Ovary (tissue), 9 donors: Measurements from ENCODE around the gene KSR1. TPM values are rescaled to one million over a fixed set of nuclear protein-coding genes. Genes with fewer than 3 reads are reported as not detected.

Source experiments
- DNase-seq, 5 donors: peaks; one replicate each; pipeline ENCODE4 v3.0.0-alpha.2; 2019 to 2020
- H3K27ac ChIP-seq, 2 donors: fragments of 200-600 bp; one replicate each; pipeline versions ENCODE4 v1.5.1 to v1.8.0; 2019 to 2022
- H3K27me3 ChIP-seq: fragments of 200-600 bp; one replicate; pipeline ENCODE4 v1.8.0; 2022
- H3K36me3 ChIP-seq: fragments of 200-600 bp; sonication (generic); one replicate; pipeline ENCODE4 v1.5.1; 2019
- H3K4me1 ChIP-seq: one replicate; pipeline ENCODE4 v1.8.1; 2013; ENCODE audit warnings: mild to moderate bottlenecking, moderate library complexity; ENCODE audit not compliant: insufficient read depth
- H3K4me3 ChIP-seq: fragments of 200-600 bp; sonication (generic); one replicate; pipeline ENCODE4 v1.5.1; 2017
- H3K9me3 ChIP-seq, 2 donors: fragments of 200-600 bp in 1 of 2; sonication (generic) in 1 of 2; one replicate each; pipeline versions ENCODE4 v1.5.1 to v1.8.1; 2013 to 2019; ENCODE audit warnings: mild to moderate bottlenecking in 1 of 2, moderate library complexity in 1 of 2
- CTCF ChIP-seq, 3 donors: fragments of 450-650 bp in 2 of 3; fragments of 200-600 bp in 1 of 3; IDR thresholded peaks; one replicate each; pipeline versions ENCODE4 v1.5.1 to v1.8.0; 2016 to 2022; ENCODE audit warnings: antibody characterized with exemption in 3 of 3, mild to moderate bottlenecking in 1 of 3
- EP300 ChIP-seq: sonication (generic); formaldehyde crosslinking; IDR thresholded peaks from one replicate; pipeline ENCODE4 v1.6.1; 2017; ENCODE audit warnings: antibody characterized with exemption
- POLR2A ChIP-seq: fragments of 450-650 bp; IDR thresholded peaks from one replicate; pipeline ENCODE4 v1.6.1; 2017; ENCODE audit warnings: antibody characterized with exemption, mild to moderate bottlenecking, moderate library complexity
- WGBS, 3 donors: extraction: QIAGEN DNeasy Blood & Tissue Kit in 1 of 3; methylation state at CpG; one replicate each; pipeline versions ENCODE4 v1.1.5 to v1.1.7; 2013 to 2017; 5-methylcytosine and 5-hydroxymethylcytosine counted together
- intact Hi-C, 4 donors: fragments of 100-400 bp; cut with DNase I; formaldehyde crosslinking; loops; one replicate each; pipeline versions ENCODE4 v1.11.0 to v1.15.1; 2022 to 2023
- polyA plus RNA-seq, 2 donors: library from polyadenylated mRNA; stranded (reverse); fragments of 200-250 nt in 1 of 2; fragments of 350-450 nt in 1 of 2; fragmentation: Illumina TruSeq in 1 of 2; extraction: RNeasy Lipid Tissue Mini Kit (QIAGEN cat#74804) in 1 of 2; gene quantifications; one replicate each; pipeline ENCODE4 v1.2.3, GENCODE V29; 2013 to 2014
- total RNA-seq, 7 donors: library from RNA; depleted of rRNA in 2 of 7; stranded (reverse); fragments of >200 nt in 2 of 7; fragmentation: NEBNext Ultra II Directional in 3 of 7; extraction: Animal tissue kit (Norgen Biotek cat#: 25700) in 3 of 7; gene quantifications; one replicate each; pipeline versions ENCODE4 v1.1.0 to v1.2.4, GENCODE V29; 2016 to 2023
- donor health status: DM: no; HTN: no; CAD: no; lungs with moderate emphysema.
- donor health status: DM: no; HTN: no; CAD: no.
- donor health status: Bipolar disorder and iron deficiency.
- donor health status: DM: yes; HTN: yes; CAD: no.
- donor health status: DM: no; HTN: no; CAD: no.
- donor health status: DM: yes; HTN: yes; CAD: no.

The KSR1 gene
- total and polyA plus RNA-seq, 9 donors = 27.7 to 84.8 (median 39.5) TPM

GRCh38 chr17:27473190-27473747 lies 17.0 kb downstream of the KSR1 start:
- H3K9me3 ChIP-seq = no peaks in the 10 kb centered on the region
- TF ChIP-seq POLR2A (no peak), CTCF (IDR thresholded peaks at IDR 0.05) (no peak), EP300 (no peak)
- no peak overlapping the region for H3K27ac ChIP-seq
- WGBS, 3 donors = 93 to 97% (median 97%) methylated on average over 6 of the region's 6 CpGs
- peaks cover 4% of the 10 kb centered on the region for H3K4me1 ChIP-seq
- DNase-seq = no peak
- H3K36me3 ChIP-seq = no peaks in the 10 kb centered on the region
- intact Hi-C loops = no loop called here
- no peaks in the 10 kb centered on the region for H3K27me3 ChIP-seq
- H3K4me3 ChIP-seq = no peak overlapping the region

- TF ChIP-seq POLR2A (no peak), CTCF (IDR thresholded peaks at IDR 0.05) (no peak), EP300 (no peak)
- no peak overlapping the region for H3K27ac ChIP-seq
Observed at GRCh38 chr17:27473748-27474609, 17.7 kb downstream of the KSR1 start.

DNA sequence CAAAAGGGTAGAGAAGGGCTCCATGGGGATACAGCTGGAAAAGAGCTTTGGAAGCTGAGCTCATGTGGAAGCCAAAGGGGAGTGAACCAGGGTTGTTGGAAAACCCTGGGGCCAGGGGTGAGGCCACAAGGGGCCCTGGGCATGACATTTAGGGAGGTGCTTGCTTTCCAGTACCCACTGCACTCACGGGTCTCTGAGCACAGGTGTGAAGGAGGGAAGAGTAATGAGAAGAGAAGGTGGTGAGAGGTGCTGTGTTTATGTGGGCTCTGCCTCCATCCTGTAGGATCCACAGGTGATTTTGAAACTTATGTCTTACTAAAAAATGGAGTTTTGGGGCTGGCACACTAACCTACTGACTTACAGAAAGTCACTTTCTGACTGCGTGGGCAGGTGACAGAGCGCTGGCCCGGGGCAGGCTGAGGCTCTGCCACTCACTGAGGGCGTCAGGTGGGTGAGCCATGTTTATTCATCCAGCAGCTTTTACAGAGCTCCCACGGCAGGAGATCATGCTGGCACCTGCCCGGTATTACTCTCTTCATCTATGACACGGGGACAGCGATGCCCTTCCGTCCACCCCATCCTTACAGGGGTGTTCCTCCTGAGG lies 18.9 kb downstream of the KSR1 start:
- no peaks in the 10 kb centered on the region for H3K9me3 ChIP-seq
- no peak overlapping the region for H3K4me3 ChIP-seq
- no peak for DNase-seq
- WGBS, 3 donors = 91 to 96% (median 92%) methylated on average over 10 of the region's 10 CpGs
- H3K36me3 ChIP-seq = no peaks in the 10 kb centered on the region
- H3K27ac ChIP-seq = no peak overlapping the region
- intact Hi-C loops = no loop called here
- no peaks in the 10 kb centered on the region for H3K27me3 ChIP-seq
- peaks cover 2% of the 10 kb centered on the region for H3K4me1 ChIP-seq
- TF ChIP-seq CTCF (IDR thresholded peaks at IDR 0.05) (no peak), EP300 (no peak), POLR2A (no peak)

More at GRCh38 chr17:27473748-27474609, 17.7 kb downstream of the KSR1 start:
- WGBS, 3 donors = 68 to 70% (median 69%) methylated on average over 8 of the region's 8 CpGs
- no peaks in the 10 kb centered on the region for H3K36me3 ChIP-seq
- DNase-seq = no peak
- H3K4me1 ChIP-seq = peaks cover 4% of the 10 kb centered on the region
- no peaks in the 10 kb centered on the region for H3K9me3 ChIP-seq
- intact Hi-C loops = no loop called here
- H3K4me3 ChIP-seq = no peak overlapping the region
- H3K27me3 ChIP-seq = no peaks in the 10 kb centered on the region

DNA sequence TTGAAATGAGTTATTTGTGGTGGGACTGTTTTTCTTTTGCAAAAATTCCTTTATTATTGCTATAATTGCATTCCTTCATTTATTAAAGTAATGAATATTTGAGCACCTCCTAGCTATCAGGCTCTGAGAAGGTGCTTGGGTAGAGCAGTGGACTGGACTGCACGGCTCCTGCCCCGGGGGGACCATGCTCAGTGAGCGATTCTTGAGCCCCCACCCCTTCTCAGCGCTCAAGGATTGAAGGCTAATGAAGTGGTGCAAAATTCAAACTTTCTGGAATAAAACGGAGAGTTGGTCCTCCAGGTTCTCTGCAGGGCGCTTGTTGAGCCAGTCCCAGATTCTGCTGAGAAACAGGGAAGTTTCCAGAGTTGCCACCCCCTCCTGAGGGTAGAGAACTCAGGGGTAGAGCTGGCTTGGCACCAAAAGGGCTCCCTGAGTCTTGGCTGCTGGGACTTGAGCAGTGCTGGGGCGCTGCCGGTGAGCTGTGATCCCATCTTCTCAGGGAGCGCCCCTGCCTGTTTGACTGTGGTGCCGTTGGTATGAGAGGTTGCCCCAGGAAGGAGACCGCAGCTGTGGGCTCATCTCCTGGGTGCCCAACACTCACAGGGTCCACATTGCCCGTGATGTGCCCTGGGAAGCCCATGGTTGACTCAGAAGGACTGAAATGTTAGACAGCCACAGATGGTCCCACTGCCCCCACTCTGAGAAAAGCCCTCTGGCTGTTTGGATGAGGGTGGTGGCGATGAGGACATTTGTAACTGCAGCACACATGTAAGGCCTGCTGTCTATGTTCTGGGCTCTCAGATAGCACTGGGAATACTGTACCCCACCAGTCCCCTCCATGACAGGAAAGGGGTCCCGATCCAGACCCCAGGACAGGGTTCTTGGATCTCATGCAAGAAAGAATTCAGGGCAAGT lies 20.0 kb downstream of the KSR1 start:
- H3K4me1 ChIP-seq = peaks cover 2% of the 10 kb centered on the region
- no peaks in the 10 kb centered on the region for H3K36me3 ChIP-seq

More for the DNA sequence above, 20.0 kb downstream of the KSR1 start:
- H3K9me3 ChIP-seq = no peaks in the 10 kb centered on the region
- intact Hi-C loops = no loop called here
- TF ChIP-seq EP300 (no peak), POLR2A (no peak), CTCF (IDR thresholded peaks at IDR 0.05) (no peak)
- WGBS, 3 donors = 87 to 88% (median 88%) methylated on average over 14 of the region's 14 CpGs
- no peak overlapping the region for H3K4me3 ChIP-seq
- no peaks in the 10 kb centered on the region for H3K27me3 ChIP-seq
- H3K27ac ChIP-seq = no peak overlapping the region
- DNase-seq = no peak
